GM06990 (cell line): ENCODE data around the gene FFAR4.
"Not testable (repeated sequence)": the region's sequence is repeated elsewhere in the genome, so short reads cannot be mapped to it uniquely, and the experiment has no call there.

ENCODE experiments used
- DNase-seq: peaks from one replicate; pipeline ENCODE4 v3.0.0-alpha.2; 2011; ENCODE audit not compliant: insufficient read length; ENCODE audit errors: extremely low read depth
- H3K27me3 ChIP-seq: replicated peaks from 2 replicates; pipeline ENCODE4 v1.6.0; 2011; ENCODE audit warnings: low read length; ENCODE audit not compliant: control insufficient read depth, insufficient read depth
- H3K36me3 ChIP-seq: 2 replicates; pipeline ENCODE4 v1.5.1; 2011; ENCODE audit warnings: low read length; ENCODE audit not compliant: control insufficient read depth, insufficient read depth
- H3K4me3 ChIP-seq: replicated peaks from 2 replicates; pipeline ENCODE4 v1.5.1; 2011; ENCODE audit warnings: low read depth, mild to moderate bottlenecking, control low read depth, low read length
- TF ChIP-seq, protein P1 (sequence below): IDR thresholded peaks from 2 replicates; pipeline ENCODE4 v1.5.1; 2011; ENCODE audit warnings: low read length, control low read depth, mild to moderate bottlenecking, inconsistent platforms; ENCODE audit not compliant: insufficient read depth, poor library complexity, severe bottlenecking

FFAR4 gene

DNA sequence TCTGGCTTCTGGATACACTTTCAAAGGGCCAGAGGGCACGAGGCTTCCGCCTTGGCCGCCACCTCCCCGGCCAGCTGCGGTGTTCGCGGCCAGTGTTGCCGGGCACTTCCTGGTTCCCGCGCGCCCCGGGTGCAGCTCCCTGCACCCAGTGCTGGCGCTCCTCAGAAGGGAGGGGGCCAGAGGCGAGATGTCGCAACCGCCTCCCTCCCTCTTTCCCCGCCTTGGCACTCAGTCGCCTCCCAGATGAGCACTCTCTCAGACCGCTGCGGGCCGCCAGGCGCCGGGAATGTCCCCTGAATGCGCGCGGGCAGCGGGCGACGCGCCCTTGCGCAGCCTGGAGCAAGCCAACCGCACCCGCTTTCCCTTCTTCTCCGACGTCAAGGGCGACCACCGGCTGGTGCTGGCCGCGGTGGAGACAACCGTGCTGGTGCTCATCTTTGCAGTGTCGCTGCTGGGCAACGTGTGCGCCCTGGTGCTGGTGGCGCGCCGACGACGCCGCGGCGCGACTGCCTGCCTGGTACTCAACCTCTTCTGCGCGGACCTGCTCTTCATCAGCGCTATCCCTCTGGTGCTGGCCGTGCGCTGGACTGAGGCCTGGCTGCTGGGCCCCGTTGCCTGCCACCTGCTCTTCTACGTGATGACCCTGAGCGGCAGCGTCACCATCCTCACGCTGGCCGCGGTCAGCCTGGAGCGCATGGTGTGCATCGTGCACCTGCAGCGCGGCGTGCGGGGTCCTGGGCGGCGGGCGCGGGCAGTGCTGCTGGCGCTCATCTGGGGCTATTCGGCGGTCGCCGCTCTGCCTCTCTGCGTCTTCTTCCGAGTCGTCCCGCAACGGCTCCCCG, at the start of gene FFAR4:
Gene FFAR4, plus strand, starts transcription at position 231 of the 842 bp plus-strand sequence. Its CDS starts 56 bp downstream, at position 287.
- H3K36me3 ChIP-seq: no peaks in the 10 kb centered on the region
- TF ChIP-seq, protein P1, sequence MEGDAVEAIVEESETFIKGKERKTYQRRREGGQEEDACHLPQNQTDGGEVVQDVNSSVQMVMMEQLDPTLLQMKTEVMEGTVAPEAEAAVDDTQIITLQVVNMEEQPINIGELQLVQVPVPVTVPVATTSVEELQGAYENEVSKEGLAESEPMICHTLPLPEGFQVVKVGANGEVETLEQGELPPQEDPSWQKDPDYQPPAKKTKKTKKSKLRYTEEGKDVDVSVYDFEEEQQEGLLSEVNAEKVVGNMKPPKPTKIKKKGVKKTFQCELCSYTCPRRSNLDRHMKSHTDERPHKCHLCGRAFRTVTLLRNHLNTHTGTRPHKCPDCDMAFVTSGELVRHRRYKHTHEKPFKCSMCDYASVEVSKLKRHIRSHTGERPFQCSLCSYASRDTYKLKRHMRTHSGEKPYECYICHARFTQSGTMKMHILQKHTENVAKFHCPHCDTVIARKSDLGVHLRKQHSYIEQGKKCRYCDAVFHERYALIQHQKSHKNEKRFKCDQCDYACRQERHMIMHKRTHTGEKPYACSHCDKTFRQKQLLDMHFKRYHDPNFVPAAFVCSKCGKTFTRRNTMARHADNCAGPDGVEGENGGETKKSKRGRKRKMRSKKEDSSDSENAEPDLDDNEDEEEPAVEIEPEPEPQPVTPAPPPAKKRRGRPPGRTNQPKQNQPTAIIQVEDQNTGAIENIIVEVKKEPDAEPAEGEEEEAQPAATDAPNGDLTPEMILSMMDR: no peak
- DNase-seq: no peak
- no peak within 1 kb of the TSS for H3K4me3 ChIP-seq
- peaks cover 2% of the 10 kb centered on the region; the same call in 1 of the 2 replicates for H3K27me3 ChIP-seq

DNA sequence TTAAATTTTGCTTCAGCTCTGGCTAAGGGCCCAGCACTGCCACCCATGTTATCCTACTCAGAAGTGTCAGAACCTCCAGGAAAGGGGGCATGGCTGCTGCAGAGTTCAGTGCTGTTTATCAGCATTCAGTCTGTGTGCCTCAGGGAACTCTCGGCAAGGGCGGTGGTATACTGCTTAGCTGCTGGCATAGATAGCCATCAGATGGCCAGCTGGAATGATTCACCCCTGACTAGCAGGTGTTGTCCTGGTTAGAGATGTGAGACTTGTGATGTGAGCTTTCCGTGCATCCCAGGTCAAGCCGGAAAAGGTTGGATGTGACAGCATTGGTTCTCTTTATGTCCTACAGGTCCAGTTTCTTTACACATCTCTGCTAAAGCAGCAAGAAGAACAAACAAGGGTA, 47.9 kb upstream of the FFAR4 start:
- H3K27me3 ChIP-seq: no peaks in the 10 kb centered on the region
- TF ChIP-seq, protein P1: no peak
- no peak for DNase-seq
- H3K4me3 ChIP-seq: no peak overlapping the region
- H3K36me3 ChIP-seq: peaks cover 15% of the 10 kb centered on the region

DNA sequence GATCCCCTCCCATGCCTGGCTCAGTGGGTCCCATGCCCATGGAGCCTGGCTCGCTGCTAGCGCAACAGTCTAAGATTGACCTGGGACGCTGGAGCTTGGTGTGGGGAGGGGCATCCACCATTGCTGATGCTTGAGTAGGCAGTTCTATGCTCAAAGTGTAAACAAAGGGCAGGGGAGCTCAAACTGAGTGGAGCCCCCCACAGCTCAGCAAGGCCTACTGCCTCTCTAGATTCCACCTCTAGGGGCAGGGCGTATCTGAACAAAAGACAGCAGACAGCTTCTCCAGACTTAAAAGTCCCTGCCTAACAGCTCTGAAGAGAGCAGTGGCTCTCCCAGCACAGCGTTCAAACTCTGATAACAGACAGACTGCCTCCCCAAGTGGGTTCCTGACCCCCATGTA, 31.2 kb upstream of the FFAR4 start:
- no peak for DNase-seq
- Histone ChIP-seq H3K27me3 (no peaks in the 10 kb centered on the region), H3K4me3 (no peak overlapping the region), H3K36me3 (no peaks in the 10 kb centered on the region)
- TF ChIP-seq, protein P1: no peak

DNA sequence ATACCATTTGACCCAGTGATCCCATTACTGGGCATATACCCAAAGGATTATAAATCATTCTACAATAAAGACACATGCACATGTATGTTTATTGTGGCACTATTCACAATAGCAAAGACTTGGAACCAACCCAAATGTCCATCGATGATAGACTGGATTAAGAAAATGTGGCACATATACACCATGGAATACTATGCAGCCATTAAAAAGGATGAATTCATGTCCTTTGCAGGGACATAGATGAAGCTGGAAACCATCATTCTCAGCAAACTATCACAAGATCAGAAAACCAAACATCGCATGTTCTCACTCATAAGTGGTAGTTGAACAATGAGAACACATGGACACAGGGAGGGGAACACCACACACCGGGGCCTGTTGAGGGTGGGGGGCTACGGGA, 25.6 kb upstream of the FFAR4 start:
- not testable (repeated sequence) for DNase-seq, H3K4me3 ChIP-seq, H3K36me3 ChIP-seq, H3K27me3 ChIP-seq

DNA sequence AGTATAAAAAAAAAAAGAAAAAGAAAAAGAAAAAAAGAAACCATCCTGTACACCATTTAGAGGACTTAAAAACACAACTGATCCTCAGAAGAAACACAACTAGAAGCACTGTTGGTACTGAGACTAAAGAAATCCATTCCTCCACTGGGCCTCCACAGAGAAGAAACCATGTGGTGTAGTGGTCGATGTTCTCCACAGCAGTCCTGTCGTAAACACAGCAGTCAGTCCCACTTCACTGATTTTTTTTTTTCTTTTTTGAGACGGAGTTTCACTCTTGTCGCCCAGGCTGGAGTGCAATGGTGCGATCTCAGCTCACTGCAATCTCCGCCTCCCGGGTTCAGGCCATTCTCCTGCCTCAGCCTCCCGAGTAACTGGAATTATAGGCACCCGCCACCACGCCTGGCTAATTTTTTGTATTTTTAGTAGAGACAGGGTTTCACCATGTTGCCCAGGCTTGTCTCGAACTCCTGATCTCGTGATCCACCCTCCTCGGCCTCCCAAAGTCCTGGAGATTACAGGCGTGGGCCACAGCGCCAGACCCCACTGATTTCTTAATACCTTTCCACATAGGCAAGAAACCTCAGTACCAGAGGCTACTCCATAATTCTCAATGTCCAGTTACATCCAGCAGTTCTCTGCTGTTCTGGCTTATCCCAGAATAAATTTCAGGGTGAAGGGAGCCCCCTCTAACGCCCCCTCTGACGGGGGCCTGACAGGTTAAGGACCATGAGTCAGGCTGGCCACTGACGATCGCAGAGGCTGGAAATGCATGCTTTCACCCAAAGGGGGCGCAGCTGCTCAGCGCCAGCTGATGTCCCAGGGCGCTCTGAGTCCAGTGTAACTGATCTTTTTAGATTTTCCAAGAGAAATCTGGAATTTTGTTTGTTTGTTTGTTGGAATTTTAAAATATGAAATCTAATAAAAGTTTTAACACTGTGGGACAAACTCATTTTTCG, 24.8 kb upstream of the FFAR4 start:
- DNase-seq: no peak
- TF ChIP-seq, protein P1: peak; percentile 81
- no peak overlapping the region for H3K4me3 ChIP-seq

DNA sequence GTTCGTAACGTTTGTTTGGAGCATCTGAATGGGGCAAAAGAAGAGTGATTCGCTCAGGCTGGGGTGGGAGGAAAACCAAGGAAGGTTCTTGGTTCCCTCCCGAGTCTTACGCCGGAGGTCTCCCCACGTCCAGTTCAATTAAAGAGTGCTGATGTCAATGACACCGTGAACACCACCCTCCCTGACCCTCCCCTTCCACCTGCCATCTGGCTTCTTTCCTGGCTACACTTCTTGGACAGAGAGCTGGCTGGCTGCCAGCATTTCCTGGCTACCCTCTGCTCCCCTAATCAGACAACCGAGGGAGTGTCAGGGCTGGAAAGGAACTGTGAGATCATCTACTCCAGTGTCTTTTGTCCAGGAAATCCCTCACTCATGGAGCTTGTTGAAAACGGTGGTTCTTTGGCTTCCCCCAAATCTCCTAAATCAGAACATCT, 24.1 kb upstream of the FFAR4 start:
- TF ChIP-seq, protein P1: no peak
- Histone ChIP-seq H3K36me3 (no peaks in the 10 kb centered on the region), H3K4me3 (no peak overlapping the region), H3K27me3 (no peaks in the 10 kb centered on the region; the same call in 1 of the 2 replicates)
- DNase-seq: no peak

More for the DNA sequence above, 24.8 kb upstream of the FFAR4 start:
- H3K36me3 ChIP-seq: no peaks in the 10 kb centered on the region
- H3K27me3 ChIP-seq: no peaks in the 10 kb centered on the region

DNA sequence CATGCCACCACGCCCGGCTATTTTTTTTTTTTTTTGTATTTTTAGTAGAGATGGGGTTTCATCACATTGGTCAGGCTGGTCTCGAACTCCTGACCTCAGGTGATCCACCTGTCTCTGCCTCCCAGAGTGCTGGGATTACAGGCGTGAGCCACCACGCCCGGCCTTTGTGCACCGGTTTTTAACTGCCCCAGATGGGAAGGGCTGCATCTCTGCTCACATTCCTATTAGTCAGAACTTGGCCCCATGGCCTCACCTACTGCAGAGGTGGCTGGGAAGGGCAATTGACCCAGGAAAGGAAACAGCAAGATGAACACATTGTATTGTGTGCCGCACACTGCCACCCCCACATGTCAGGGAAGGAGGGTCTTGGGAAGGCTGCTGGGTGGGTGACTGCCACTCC, 19.5 kb upstream of the FFAR4 start:
- not testable (repeated sequence) for DNase-seq

More for the DNA sequence above, 19.5 kb upstream of the FFAR4 start:
- not testable (repeated sequence) for H3K4me3 ChIP-seq, H3K36me3 ChIP-seq, H3K27me3 ChIP-seq
